H9 (cell line): Measurements from ENCODE around the gene MECP2. TPM values are rescaled to one million over a fixed set of nuclear protein-coding genes. Genes with fewer than 3 reads are reported as not detected.

ENCODE experiments used
- DNase-seq: peaks from one replicate; pipeline ENCODE4 v3.0.0-alpha.2; 2017
- H2AFZ ChIP-seq: one replicate; pipeline ENCODE4 v1.6.1; 2013; ENCODE audit warnings: mild to moderate bottlenecking, low read length, control low read depth, moderate library complexity
- H2AK5ac ChIP-seq: 2 replicates; pipeline ENCODE4 v1.6.1; 2013; ENCODE audit warnings: low read length, control low read depth, mixed read lengths; ENCODE audit not compliant: insufficient read length
- H2BK120ac ChIP-seq: one replicate; pipeline ENCODE4 v1.6.1; 2013; ENCODE audit warnings: low read depth, mild to moderate bottlenecking, low read length, control low read depth, inconsistent platforms; ENCODE audit not compliant: poor library complexity, severe bottlenecking
- H2BK12ac ChIP-seq: 2 replicates; pipeline ENCODE4 v1.6.1; 2013; ENCODE audit warnings: low read length, control low read depth, mixed read lengths, low read depth; ENCODE audit not compliant: insufficient read length
- H2BK15ac ChIP-seq: 2 replicates; pipeline ENCODE4 v1.6.1; 2013; ENCODE audit warnings: low read depth, low read length, control low read depth
- H2BK20ac ChIP-seq: one replicate; pipeline ENCODE4 v1.6.1; 2013; ENCODE audit warnings: low read depth, mild to moderate bottlenecking, low read length, control low read depth, inconsistent platforms; ENCODE audit not compliant: poor library complexity, severe bottlenecking
- H2BK5ac ChIP-seq: 2 replicates; pipeline ENCODE4 v1.6.1; 2013; ENCODE audit warnings: low read length, control low read depth, mixed read lengths; ENCODE audit not compliant: insufficient read length
- H3K14ac ChIP-seq: 2 replicates; pipeline ENCODE4 v1.6.1; 2013; ENCODE audit warnings: low read length, control low read depth; ENCODE audit not compliant: insufficient read depth
- H3K18ac ChIP-seq: 2 replicates; pipeline ENCODE4 v1.6.1; 2013; ENCODE audit warnings: low read depth, mild to moderate bottlenecking, mixed read lengths, low read length, control low read depth; ENCODE audit not compliant: insufficient read length
- H3K23ac ChIP-seq: 2 replicates; pipeline ENCODE4 v1.6.1; 2013; ENCODE audit warnings: low read length, control low read depth, mixed read lengths, low read depth; ENCODE audit not compliant: insufficient read length
- H3K23me2 ChIP-seq: 2 replicates; pipeline ENCODE4 v1.6.1; 2013; ENCODE audit warnings: low read depth, mild to moderate bottlenecking, mixed read lengths, low read length, control low read depth; ENCODE audit not compliant: insufficient read length, poor library complexity, severe bottlenecking
- H3K27ac ChIP-seq: 2 replicates; pipeline ENCODE4 v1.5.1; 2013; ENCODE audit warnings: low read length, control low read depth, mixed read lengths, low read depth; ENCODE audit not compliant: insufficient read length
- H3K27me3 ChIP-seq: 2 replicates; pipeline ENCODE4 v1.6.1; 2013; ENCODE audit warnings: low read length, control low read depth, inconsistent platforms; ENCODE audit not compliant: insufficient read depth
- H3K4ac ChIP-seq: 2 replicates; pipeline ENCODE4 v1.6.1; 2013; ENCODE audit warnings: low read depth, mild to moderate bottlenecking, control low read depth, inconsistent platforms, low read length, moderate library complexity
- H3K4me1 ChIP-seq: 2 replicates; pipeline ENCODE4 v1.6.1; 2013; ENCODE audit warnings: low read length, control low read depth, inconsistent platforms; ENCODE audit not compliant: insufficient read depth
- H3K4me2 ChIP-seq: 2 replicates; pipeline ENCODE4 v1.6.1; 2013; ENCODE audit warnings: low read length, control low read depth, mixed read lengths; ENCODE audit not compliant: insufficient read length, insufficient read depth
- H3K56ac ChIP-seq: 2 replicates; pipeline ENCODE4 v1.6.1; 2013; ENCODE audit warnings: low read depth, mild to moderate bottlenecking, mixed read lengths, low read length, control low read depth; ENCODE audit not compliant: insufficient read length
- H3K79me1 ChIP-seq: 2 replicates; pipeline ENCODE4 v1.6.1; 2013; ENCODE audit warnings: low read depth, mild to moderate bottlenecking, moderate library complexity, low read length, control low read depth, inconsistent platforms; ENCODE audit not compliant: insufficient read depth, poor library complexity, severe bottlenecking
- H3K79me2 ChIP-seq: 2 replicates; pipeline ENCODE4 v1.6.1; 2013; ENCODE audit warnings: low read length, control low read depth, inconsistent platforms; ENCODE audit not compliant: insufficient read depth
- H3K9ac ChIP-seq: 2 replicates; pipeline ENCODE4 v1.6.1; 2013; ENCODE audit warnings: low read length, control low read depth, mixed read lengths; ENCODE audit not compliant: insufficient read length; ENCODE audit errors: extremely low read depth
- H3K9me3 ChIP-seq: one replicate; pipeline ENCODE4 v1.6.1; 2013; ENCODE audit warnings: low read depth, low read length, inconsistent platforms; ENCODE audit not compliant: control insufficient read depth
- H3T11ph ChIP-seq: one replicate; pipeline ENCODE4 v1.6.1; 2013; ENCODE audit warnings: mild to moderate bottlenecking, low read length, control low read depth, inconsistent platforms
- H4K20me1 ChIP-seq: one replicate; pipeline ENCODE4 v1.6.1; 2013; ENCODE audit not compliant: control insufficient read depth, insufficient read length, insufficient read depth
- H4K5ac ChIP-seq: 2 replicates; pipeline ENCODE4 v1.6.1; 2013; ENCODE audit warnings: low read depth, mild to moderate bottlenecking, mixed read lengths, low read length, control low read depth; ENCODE audit not compliant: insufficient read length
- H4K8ac ChIP-seq: replicated peaks from 2 replicates; pipeline ENCODE4 v1.6.1; 2013; ENCODE audit warnings: low read length, control low read depth, mixed read lengths, low read depth; ENCODE audit not compliant: insufficient read length
- H4K91ac ChIP-seq: 2 replicates; pipeline ENCODE4 v1.6.1; 2013; ENCODE audit warnings: low read depth, mild to moderate bottlenecking, moderate library complexity, mixed read lengths, low read length, control low read depth; ENCODE audit not compliant: insufficient read length
- H3K27ac Mint-ChIP-seq, 3 experiments: 2 replicates in 2 of 3; 3 replicates in 1 of 3; pipeline ENCODE4 v1.8.0; 2020 to 2021; ENCODE audit warnings: mixed read lengths in 3 of 3, mild to moderate bottlenecking in 1 of 3, moderate library complexity in 1 of 3
- H3K27me3 Mint-ChIP-seq: 2 replicates; pipeline ENCODE4 v1.8.0; 2021; ENCODE audit warnings: low read depth, mild to moderate bottlenecking, moderate library complexity, mixed read lengths
- H3K36me3 Mint-ChIP-seq, 3 experiments: 2 replicates in 2 of 3; 3 replicates in 1 of 3; pipeline ENCODE4 v1.8.0; 2020 to 2021; ENCODE audit warnings: low read depth in 3 of 3, mixed read lengths in 3 of 3; ENCODE audit not compliant: insufficient read depth in 1 of 3
- H3K4me1 Mint-ChIP-seq, 2 experiments: 2 replicates each; pipeline ENCODE4 v1.8.0; 2020; ENCODE audit warnings: mixed read lengths in 2 of 2
- H3K4me3 Mint-ChIP-seq, 2 experiments: 2 replicates in 1 of 2; 3 replicates in 1 of 2; pipeline ENCODE4 v1.8.0; 2020 to 2021; ENCODE audit warnings: mild to moderate bottlenecking in 2 of 2, mixed read lengths in 2 of 2, moderate library complexity in 1 of 2
- H3K9me3 Mint-ChIP-seq, 2 experiments: 2 replicates in 1 of 2; 3 replicates in 1 of 2; pipeline ENCODE4 v1.8.0; 2020; ENCODE audit warnings: mild to moderate bottlenecking in 2 of 2, mixed read lengths in 2 of 2, moderate library complexity in 1 of 2
- WGBS: extraction: QIAGEN DNeasy Blood & Tissue Kit; methylation state at CpG from one replicate; pipeline ENCODE4 v1.1.7; 2013; ENCODE audit warnings: missing lambda C conversion rate, low lambda C conversion rate, mixed read lengths; ENCODE audit not compliant: insufficient read length; ENCODE audit errors: extremely low coverage; 5-methylcytosine and 5-hydroxymethylcytosine counted together
- total RNA-seq: library from RNA; stranded (reverse); gene quantifications from 2 replicates; pipeline ENCODE4 v1.2.1, GENCODE V29; 2021
- TF ChIP-seq, protein P1 (sequence below): fragments of 200-600 bp; sonication (generic); conservative IDR thresholded peaks from 3 replicates; pipeline ENCODE4 v1.8.0; 2021; ENCODE audit warnings: antibody characterized with exemption, mild to moderate bottlenecking

MECP2 gene
- total RNA-seq, 1 experiment from 2014 or later: 32.2 TPM

DNA sequence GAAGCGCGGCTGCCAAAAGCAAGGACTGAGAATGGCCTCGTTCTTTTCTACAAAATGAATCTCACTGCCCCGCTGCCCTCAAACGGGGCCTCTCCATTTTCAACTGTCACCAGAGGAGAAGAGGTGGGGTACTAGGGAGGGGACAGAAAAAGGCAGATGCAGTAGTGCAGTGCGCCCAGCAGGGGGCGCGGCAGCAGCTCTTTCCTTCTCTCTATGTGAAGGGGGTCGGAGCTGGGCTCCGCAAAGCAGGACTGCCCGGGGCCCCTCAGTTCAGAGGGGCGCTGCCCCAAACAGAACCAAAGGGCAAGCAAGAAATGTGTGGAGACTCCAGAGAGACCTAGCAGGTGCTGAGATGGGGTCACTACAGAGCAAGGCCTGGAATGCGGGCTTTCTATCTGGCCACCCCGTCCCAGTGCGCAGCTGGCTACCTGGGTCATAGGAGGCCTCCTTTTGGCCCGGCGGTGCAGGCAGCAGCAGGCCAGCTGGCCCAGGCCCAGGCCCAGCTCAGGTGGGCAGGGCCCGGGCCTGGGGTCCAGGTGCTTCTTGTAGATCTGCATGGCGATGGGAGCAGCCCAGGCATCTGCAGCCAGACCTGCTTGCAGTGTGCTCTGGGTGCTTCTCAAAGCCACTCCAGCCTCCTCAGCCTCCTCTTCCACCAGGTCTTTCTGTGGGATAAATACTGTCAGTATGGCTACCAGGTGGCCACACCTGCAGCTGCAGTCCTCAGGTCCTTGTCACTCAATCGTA is 83.7 kb downstream of the MECP2 start:
- H3K27me3 Mint-ChIP-seq: no peaks in the 10 kb centered on the region
- Histone ChIP-seq H3K23ac (no peak overlapping the region), H3K4me1 (no peaks in the 10 kb centered on the region), H4K5ac (no peak overlapping the region), H3K23me2 (peaks cover 1% of the 10 kb centered on the region), H2BK5ac (no peak overlapping the region), H3K27ac (no peak overlapping the region), H3K14ac (no peak overlapping the region), H3T11ph (no peak overlapping the region), H3K27me3 (no peaks in the 10 kb centered on the region), H3K4me2 (no peak overlapping the region), H2BK15ac (no peak overlapping the region), H2AFZ (no peak overlapping the region), H3K4ac (no peak overlapping the region), H2BK12ac (no peak overlapping the region), H3K9ac (no peak overlapping the region), H3K18ac (no peak overlapping the region), H3K56ac (no peak overlapping the region), H3K9me3 (no peaks in the 10 kb centered on the region), H4K8ac (no peak overlapping the region), H2AK5ac (no peak overlapping the region), H2BK120ac (no peak overlapping the region), H2BK20ac (no peak overlapping the region), H4K20me1 (peaks cover 5% of the 10 kb centered on the region), H3K79me2 (no peaks in the 10 kb centered on the region), H4K91ac (no peak overlapping the region), H3K79me1 (no peaks in the 10 kb centered on the region)
- peaks cover 2 to 12% of the 10 kb centered on the region in 2 experiments; a peak in 3 of 4 replicates for H3K4me1 Mint-ChIP-seq
- peaks cover 9 to 67% (median 24%) of the 10 kb centered on the region in 3 experiments for H3K36me3 Mint-ChIP-seq
- peak; percentile 63 for DNase-seq
- H3K9me3 Mint-ChIP-seq: peaks cover 54 to 69% of the 10 kb centered on the region in 2 experiments
- no peak overlapping the region for H3K27ac Mint-ChIP-seq
- TF ChIP-seq, protein P1, sequence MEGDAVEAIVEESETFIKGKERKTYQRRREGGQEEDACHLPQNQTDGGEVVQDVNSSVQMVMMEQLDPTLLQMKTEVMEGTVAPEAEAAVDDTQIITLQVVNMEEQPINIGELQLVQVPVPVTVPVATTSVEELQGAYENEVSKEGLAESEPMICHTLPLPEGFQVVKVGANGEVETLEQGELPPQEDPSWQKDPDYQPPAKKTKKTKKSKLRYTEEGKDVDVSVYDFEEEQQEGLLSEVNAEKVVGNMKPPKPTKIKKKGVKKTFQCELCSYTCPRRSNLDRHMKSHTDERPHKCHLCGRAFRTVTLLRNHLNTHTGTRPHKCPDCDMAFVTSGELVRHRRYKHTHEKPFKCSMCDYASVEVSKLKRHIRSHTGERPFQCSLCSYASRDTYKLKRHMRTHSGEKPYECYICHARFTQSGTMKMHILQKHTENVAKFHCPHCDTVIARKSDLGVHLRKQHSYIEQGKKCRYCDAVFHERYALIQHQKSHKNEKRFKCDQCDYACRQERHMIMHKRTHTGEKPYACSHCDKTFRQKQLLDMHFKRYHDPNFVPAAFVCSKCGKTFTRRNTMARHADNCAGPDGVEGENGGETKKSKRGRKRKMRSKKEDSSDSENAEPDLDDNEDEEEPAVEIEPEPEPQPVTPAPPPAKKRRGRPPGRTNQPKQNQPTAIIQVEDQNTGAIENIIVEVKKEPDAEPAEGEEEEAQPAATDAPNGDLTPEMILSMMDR: peak; percentile 78
- no peak overlapping the region for H3K4me3 Mint-ChIP-seq
- WGBS: no CpG with 5 or more reads among the region's 20 CpGs
